Glomerular visceral epithelial cell (primary cell): ENCODE data around the gene CDH12.
"Not testable (repeated sequence)": the region's sequence is repeated elsewhere in the genome, so short reads cannot be mapped to it uniquely, and the experiment has no call there.

Source experiments
- DNase-seq: peaks from one replicate; pipeline ENCODE4 v3.0.0-alpha.2; 2016; ENCODE audit errors: extremely low spot score

CDH12 gene

DNA sequence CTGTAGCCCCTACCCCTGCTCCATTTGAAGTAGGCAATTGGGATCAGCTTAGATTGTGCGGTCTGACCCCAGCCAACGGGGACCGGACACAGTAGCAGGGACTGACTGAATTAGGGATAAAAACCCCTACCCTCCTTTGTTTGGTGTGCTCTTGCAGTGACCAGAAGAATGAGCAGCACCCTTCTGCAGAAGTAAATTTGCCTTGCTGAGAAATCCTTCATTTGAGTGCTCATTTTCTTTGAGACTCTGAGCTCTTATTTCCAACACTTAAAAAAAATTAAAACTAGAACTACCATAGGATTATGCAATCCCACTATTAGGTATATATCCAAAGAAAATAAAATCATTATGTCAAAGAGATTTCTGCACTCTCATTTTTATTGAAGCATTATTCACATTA, 560.0 kb downstream of the CDH12 start:
- DNase-seq, result no peak

DNA sequence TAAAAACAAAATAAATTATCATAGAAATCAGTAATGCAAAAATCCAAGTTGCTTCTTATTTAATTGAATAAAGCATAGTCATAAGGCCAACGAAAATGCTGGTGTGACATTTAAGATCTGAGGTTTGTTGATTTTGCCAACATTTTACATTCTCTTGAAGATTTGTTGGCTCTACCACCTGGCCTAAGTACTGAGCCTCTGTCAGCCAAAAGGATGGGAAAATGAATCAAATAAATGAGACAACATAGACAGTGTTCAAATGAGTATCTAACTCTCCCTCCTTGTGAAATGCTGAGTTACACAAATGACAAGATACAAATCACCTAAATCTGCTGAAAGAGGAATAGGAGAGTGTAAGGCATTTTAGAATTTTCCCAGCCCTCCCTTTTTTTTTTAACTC, 575.0 kb downstream of the CDH12 start:
- DNase-seq, result no peak

DNA sequence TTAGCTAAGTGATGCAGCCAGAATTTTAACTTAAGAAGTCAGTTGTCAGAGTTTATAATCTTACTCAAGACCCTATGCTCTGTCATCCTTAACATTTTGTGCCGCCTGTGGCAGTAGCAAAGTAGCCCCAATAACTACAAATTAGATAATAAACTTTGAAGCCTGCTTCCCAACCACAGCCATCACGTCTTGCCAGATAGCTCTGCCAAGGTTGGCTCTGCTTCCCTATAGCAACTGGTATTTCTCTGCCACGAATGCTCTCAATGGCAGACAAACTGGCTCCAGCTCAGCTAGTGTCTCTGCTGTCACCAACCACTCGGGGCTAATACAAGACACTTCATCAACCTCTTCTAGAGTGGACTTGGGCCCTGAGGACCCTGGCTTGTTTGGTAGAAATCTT, 576.1 kb downstream of the CDH12 start:
- DNase-seq, result no peak

DNA sequence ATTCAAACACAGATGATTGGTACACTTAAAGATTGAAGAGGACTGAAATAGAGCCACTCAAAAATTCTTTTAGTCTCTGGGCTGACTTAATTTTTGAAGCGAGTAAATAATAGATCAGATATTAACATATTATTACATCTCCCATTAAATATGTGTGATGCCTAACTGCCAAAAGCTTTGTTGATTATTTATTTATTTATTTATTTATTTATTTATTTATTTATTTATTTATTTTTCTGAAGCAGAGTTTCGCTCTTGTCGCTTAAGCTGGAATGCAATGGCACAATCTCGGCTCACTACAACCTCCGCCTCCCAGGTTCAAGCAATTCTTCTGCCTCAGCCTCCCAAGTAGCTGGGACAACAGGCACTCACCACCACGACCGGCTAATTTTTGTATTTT, 587.3 kb downstream of the CDH12 start:
- DNase-seq, result not testable (repeated sequence)

DNA sequence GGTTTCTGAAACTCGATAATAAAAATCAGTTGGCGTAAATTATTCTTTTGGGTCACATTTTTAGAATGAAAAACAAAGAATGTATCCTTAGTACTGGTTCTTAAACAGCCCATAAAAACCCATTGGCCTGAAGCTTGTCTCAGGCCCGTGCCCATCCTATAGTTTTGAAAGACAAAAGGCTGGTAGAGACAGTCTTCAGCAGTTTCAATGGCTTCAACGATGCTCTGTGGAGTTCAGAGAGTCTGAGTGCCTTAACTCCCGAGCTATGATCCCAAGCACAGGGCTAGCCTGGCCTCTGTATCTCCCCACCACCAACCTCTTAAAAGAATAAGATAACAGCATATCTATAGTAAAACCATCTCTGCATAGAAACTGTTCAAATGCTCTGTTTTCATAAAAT, 595.0 kb downstream of the CDH12 start:
- DNase-seq, result no peak

DNA sequence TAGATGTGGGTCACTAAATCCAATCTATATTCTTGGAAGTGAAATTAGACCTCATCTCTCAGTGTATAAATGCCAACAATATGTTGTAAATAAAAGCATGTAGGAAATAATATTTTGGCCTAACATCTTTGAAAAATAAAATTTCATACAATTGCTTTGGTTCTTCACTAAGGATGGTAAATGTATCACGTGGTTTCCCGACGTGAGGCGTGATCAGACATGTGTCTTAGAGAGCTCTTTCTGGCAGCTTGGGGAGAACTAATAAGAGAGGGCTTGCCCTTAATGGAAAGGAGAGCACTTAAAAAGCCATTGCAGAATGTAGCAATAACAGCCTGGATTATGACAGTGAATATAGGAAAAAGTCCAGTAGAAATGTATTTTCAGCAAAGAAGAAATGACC, 602.6 kb downstream of the CDH12 start:
- DNase-seq, result no peak

DNA sequence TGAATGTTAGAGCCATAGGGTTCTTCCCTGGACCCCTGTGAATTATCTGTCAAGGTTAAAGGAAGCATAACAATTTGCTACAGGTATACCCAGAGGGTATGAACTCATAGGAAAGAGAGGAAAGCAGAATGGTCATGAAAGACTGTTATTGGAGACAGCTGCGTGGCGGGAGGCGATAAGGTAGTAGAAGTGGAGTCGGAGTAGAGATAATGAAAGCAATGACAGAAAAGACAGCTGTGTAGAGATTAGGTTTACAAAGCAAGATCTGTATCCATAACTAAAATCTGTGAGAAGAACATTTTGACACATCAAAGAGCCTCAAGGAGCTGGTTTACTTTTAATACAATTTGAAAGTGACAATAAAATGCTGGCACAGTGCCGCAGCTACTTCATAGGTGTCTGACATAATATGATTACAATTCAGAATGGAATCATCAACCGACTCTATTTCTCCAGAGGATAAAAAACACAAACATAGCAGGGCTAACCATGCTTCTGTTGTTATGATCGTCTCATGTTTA, 603.9 kb downstream of the CDH12 start:
- DNase-seq, result no peak

DNA sequence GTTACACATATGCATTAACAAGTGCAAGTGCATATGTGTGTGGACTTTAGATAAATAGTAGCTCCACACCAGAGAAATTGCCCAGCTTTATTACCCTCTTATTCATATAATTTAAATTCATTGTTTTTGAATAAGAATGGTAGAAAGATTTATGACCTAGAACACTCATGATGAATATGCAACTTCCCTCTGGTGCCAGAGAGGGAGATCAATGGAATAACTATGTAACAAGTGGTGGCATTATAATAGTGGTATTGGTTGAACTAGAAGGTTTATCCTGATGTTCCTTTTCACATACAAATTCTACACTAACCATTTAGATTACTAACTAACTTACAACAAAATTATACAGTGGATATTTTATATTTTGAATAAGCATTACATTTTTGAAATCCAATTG, 607.4 kb downstream of the CDH12 start:
- no peak for DNase-seq

DNA sequence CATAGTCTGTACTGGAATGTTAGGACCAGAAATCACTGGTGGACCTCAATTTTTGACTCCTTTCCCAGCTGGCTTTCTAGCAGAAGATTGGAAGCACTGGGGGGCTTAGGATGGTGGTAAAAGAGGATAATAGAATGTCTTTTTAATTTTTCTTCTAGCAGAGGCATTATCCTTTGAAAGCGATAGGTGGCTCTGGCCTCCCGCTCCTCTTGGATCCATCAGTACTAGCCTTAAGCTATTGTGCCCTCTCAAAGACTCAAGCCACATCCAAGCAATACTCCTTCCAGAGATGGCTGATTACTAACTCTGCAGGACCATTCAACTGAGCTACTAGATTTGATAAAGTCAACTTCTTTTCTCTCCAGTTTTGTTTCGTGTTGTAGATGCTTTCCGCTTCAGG, 610.6 kb downstream of the CDH12 start:
- DNase-seq, result no peak

DNA sequence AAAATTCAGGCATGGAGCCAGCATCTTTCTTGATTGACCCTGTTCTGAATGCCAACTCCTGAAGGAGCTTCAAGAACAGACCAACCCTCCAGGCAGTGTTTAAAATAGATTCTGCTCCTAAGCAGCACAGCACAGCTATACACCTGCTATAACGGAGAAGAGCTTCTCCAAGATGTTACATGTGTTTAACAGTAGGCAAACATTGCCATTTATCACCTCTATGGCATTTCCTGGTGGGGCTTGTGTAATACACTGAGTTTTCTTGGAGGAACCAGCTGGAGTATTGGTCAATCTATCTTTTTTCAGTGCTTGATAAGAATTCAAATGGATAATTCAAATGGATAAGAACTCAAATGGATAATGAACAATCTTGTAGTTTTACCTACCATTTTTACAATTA, 615.1 kb downstream of the CDH12 start:
- DNase-seq, result no peak

DNA sequence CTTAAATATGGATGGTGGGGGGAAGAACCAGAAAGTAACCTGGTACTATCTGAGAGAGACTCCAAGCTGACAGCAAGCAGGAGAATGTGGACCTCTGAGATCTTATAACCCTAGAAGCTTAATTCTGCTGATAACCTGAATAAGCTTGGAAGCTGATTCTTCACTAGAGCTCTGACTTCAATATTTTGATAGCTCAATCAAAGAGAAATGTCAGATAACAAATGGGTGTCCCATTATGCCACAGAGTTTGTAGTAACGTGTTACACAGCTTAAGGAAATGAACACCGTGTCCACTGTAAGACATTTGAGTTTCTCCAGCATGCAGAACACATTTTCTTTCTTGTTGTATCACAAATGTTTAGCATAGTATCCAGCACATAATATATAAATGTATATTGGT, 626.7 kb downstream of the CDH12 start:
- no peak for DNase-seq

DNA sequence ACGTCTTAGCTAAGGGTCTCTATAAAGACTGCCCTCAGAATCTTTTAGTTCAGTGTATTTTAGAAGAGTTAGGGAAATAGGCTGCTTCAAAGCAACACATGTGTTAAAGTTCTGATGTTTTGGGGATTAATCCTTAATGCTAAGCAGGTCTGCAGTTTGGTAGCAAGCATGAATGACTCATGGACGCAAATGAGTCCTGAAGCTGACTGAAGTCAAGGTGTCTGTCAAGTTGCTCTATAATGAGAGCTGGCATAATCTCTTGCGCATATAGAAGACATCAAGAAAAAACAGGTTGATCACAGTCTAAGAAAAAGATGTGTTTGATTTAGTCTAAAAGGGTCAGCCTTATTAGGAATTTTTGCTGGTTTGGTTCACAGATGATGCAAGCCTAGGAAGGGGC, 630.1 kb downstream of the CDH12 start:
- DNase-seq, result no peak

DNA sequence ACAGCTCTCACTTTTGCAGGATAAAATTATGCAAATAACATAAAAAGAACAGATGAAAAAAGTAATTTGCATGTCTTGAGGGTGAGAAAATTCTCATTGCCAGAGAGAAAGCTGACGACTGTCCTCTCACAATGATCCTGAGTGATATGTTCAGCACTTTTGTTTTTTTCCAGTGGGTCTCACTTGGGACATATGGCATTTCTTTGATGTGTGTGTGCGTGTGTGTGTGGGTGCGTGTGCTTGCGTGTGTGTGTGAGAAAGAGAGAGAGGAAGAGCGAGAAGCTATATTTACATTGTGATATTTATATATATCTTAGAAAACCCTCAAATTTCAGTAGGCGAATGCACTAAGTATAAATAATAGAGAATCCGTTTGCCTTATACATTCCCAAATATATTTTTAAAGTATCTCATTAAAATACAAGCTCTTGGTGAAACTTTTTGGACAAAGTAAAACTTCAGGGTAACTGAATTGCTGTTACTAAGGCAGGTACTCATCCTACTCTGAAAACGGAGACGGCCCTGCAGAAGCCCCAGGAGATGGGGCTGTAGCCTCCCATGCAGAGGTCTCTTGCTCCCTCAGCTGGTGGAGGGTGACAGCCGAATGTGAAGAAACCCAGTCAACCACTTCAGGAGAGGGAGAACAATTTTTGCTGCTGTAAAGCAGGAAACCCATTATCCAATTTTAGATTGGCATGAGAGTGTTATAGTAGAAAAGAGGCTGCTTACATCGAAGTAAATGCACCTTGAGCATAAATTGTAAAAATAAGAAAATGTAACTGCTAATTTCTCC, 639.2 kb downstream of the CDH12 start:
- DNase-seq, result not testable (repeated sequence)

DNA sequence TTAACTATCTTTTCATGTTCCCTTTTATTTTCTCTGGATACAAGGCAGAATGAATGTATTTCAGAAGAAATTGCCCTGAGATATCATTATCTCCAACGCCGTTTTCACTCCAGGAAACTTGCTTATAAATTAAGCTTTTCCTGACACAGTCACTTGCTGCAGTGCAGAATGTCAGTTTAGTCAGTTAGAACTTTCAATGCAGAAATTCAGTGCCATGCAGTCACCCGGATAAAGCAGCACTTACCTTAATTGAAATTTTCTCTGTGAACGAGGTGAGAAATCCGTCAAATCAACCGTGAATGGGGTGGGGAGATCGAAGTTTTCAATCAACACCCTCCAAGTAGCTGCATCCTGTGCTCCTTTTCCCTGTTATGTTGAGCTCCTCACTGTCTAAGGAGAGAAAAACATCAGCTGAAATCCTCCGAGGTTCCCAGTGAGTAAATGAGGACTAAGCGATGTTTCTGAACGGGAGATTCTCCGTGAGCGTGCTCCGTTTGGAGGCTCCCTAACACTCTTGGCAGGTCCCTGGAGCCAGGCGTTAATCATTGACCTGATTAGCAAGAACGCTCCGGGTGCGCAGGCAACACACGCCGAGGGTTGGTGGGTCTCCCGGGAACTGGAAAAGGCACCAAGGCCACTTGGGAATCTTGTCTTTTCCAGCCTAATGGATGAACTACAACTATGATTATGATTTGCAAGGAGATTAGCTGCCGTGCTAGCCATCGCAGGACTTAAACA, 640.7 kb downstream of the CDH12 start:
- DNase-seq, result not testable (repeated sequence)

DNA sequence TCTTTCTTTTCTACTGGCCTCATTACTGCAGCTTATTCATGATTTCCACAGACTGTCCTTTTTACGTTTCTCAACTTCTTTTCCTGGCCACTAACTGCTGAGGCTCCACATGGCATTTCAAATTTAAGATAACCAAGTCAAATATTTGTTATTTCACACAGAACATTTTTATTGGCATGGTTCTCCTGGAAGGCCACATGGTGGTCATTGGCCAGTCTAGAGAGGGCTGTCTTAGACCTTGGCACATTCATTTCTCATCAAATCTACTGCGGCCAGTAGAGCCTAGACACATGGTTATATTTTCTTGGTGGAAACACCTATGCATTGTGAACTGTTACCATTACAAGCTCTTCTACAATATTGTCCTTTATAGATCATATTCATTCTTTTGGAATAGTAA, 644.7 kb downstream of the CDH12 start:
- not testable (repeated sequence) for DNase-seq

DNA sequence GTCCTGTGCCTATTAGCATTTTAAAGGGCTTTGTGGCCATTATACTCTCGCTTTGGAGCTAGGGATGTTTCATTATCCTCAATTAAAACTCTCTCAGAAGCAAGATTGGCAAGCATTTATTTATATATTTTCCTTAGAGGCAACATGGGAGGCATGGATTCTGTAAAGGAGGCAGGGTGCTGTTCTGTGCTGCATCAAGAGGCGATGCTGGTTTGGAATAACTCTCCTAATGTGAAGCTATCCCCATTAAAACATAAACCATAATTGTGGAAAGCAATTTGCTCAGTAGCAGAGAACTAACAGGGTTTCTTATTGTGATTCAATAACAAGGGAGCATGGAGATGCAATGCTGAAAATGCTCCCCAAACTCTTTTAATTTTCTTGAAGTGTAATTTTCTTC, 664.5 kb downstream of the CDH12 start:
- not testable (repeated sequence) for DNase-seq

DNA sequence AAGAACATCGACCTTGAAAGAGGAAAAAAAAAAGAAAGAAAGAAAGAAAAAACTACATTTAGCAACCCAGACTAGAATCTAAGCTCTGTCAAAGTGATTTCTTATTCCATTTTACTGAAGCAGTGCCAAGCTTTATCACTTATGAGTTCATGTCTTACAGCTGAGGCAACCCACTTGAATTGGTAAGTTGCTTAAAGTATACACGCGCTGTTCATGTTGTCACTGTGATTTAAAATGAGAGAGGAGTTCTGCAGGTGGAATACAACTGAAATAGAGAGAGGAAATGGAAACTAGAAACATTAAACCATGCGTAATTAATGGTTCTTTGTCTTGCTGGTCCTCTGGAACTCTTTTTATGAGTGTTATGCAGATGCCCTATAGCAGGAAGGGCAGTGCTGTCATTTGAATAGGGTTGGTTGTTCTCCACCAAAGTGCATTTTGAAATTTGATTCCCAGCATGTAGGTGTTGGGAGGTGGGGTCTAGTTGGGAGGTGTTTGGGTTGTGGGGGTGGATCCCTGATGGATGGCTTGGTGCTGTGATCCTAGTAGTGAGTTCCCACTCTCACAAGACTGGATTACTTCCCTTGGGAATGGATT, 665.4 kb downstream of the CDH12 start:
- DNase-seq, result not testable (repeated sequence)

DNA sequence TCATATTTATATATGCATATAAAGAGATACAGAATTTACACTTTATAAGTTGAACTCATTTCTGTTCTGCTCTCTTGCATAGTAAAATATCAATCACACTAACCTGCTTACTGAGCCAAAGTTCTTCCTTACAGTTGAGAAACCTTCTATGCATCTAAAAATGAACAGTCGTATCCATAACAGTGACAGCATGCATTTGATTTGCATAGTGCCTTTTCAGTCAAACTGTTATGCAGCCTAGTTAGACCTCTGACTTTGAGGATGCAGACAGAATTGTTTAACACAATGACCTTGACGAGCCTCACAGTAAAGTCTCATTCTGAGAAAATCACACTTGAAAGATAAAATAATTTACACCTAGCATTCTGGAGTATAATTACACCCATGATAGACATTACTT, 683.9 kb downstream of the CDH12 start:
- DNase-seq, result not testable (repeated sequence)

DNA sequence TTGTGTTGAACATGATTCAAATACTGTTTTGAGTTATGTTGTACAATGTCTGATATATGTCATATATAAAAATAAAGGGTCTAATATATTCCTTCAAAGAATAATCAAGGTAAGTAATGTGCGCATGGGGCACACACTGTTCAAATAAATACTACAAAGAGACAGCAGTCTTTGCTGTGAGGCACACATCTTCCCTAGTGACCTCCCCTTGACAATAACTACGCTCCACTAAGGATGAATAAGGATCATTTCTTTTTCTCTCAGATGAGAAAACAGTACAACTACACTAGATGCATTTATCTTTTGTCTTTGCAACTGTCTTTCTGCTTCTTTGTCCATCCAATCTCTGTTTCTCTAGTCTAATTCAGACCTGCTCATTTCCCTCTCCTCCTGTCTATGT, 684.4 kb downstream of the CDH12 start:
- DNase-seq, result not testable (repeated sequence)

DNA sequence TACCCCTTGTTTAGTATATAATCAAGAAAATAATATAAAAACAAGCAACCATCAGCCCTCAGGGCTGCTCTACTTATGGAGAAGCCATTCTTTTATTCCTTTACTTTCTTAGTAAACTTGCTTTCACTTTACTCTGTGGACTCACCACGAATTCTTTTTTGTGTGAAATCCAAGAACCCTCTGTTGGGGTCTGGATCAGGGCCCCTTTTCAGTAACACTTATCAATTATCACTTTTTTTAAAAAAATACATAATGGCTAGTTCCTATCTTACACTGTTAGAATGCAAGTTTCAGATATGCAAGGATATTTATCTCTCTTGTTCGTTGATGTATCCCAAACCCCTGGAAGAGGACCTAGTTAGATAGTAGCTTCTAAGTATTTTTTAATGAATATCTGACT, 687.2 kb downstream of the CDH12 start:
- DNase-seq, result not testable (repeated sequence)

DNA sequence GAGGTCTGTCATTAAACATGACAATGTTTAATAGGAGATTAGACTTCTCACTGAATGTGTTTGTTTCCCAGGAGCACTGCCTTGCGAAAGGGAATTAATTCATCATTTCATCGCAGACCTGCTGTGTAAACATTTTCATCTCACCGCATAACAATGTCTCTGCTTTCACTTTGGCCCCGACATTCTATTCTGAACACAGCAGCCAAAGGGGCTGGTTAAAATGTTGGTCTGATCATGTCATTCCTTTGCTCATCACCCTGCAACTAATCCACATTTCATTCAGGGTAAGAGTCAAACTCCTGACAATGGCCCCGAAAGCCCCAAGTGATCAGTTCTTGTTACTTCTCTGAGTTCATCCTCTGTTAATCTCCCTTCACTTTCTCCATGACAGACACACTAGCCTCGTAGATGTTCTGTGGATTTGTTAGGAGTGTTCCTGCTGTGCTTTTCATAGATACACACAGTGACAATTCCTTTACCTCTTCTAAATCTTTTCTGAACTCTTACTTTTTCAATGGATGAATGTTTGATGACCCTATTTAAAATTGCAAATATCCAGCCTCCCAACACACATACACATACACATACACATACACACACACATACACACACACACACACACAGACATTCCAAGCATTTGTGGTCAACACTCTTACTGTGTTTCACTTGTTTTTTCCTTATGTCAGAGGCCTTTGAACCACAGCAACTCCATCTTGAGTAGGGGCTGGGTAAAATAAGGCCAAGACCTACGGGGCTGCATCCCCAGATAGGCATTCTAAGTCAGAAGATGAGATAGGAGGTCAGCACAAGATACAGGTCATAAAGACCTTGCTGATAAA, 688.0 kb downstream of the CDH12 start:
- DNase-seq, result not testable (repeated sequence)

DNA sequence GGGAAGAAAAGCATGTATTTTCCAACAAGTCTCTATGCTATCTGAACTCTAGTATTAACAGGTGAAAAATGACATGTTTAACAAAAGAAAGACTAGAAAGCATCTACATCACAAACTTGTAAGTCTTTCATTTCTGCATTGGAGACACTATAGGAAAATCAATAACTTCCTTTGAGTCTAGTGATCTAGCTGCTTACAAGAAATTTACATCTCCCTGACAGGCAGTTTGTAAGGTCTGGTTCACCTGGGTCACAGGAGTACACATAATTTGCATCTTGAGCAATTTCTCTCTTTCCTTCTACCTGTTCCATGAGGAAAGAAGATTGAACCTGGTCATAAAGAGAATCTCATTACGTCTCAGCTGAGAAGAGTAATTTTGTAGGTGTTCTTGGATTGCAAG, 696.2 kb downstream of the CDH12 start:
- DNase-seq, result not testable (repeated sequence)
